Muscle of arm (tissue), 12 donors: ENCODE measurements around the gene TFDP3. TPM values are rescaled to one million over a fixed set of nuclear protein-coding genes. Genes with fewer than 3 reads are reported as not detected.

ENCODE experiments used
- DNase-seq: peaks from one replicate; pipeline ENCODE4 v3.0.0-alpha.2; 2013
- polyA plus RNA-seq, 12 donors: library from polyadenylated mRNA; unstranded; fragments of 120-200 nt; gene quantifications; one replicate each; pipeline ENCODE4 v1.2.1, GENCODE V29; 2013; ENCODE audit not compliant: insufficient read length in 12 of 12

The TFDP3 gene
- polyA plus RNA-seq, 12 donors, result not detected

DNA sequence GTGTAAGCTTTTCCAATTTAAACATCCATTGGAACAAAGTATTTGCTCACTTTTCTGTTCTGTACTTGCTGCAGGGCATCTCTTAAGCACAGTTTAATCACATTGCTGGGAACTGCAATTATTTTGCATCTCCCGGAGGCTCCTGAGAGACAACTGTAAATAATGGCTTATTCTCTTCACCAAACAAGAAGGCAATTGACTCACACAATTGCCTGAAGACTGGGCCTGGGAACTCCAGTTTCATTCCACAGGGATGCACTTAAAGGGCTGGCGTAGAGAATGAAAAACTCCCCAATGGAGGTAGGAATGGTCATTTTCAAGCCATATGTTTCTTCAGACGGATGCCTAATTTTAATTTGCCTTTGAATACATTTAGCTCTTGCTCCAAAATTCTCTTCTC, 29.5 kb downstream of the TFDP3 start:
- DNase-seq, result no peak

DNA sequence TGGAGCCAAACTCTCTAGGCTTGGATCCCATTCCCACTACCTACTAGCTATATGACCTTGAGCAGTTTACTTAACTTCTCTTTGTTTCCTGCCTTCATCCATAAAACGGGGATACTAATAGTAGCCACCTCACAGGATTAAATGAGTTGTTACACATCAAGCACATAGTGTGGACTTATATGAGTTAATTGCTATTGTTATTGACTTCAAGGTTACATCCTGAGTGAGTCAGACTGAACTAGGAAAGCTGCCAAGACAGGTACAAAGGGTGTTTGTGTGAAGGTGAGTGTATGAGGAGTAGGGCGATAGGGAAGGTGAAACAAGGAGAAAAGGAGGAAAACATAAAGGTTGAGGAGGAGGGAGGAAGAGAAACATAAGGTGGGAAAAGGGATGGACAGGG, 32.2 kb downstream of the TFDP3 start:
- no peak for DNase-seq

DNA sequence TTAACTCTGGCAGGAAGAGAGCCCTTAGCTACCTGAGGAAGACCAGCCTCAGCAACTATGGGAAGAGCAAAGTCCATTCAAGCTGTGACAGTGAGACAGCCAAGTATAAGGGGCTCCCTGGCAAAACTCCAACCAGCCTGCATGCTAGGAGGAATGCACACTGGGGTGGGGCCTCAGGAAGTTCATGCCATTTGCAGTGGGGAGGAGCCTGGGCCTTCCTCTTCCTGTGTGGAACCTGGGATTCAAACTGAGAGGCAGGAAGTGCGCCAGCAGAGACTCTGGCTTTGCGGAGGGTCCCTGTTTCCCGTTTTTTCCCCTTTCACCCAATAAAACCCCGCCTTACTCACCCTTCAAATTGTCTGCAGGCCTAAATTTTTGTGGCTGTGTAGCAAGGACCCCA, 33.0 kb downstream of the TFDP3 start:
- no peak for DNase-seq

DNA sequence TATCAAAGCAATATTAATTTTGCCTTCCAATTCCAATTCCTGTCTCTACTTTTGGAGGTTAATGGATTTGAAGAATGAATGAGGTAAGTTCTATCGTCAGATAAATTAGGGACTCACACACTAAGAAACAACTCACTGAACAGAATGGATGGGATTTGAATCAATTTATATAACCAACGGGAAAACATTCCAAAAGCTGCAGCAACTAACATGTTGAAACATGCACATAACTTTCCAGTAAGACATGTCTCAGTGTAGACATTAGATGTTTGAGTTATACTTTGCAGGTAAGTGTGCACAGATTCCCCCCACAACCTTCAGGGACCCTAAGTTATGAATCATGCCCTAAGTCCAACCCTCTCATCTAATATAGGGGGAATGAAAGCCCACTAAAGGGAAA, 34.3 kb downstream of the TFDP3 start:
- no peak for DNase-seq

DNA sequence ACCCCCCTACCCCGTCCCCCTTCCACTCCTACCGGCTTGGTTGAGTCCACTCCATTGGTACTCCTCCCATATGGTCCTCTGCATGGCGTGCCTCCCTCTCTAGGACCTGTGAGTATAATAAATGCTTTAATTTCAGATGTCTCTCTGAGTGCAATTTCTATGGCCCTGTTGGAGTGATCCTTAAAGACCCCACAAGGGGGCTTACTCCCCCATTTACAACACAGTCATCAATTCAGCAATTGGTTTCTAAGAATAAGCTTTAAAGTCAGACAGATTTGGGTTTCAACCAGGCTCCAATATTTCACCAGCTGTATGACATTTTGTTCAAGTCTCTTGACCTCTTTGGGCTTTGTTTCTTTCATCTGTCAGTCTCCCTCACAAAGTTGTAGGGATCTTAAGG, 38.7 kb downstream of the TFDP3 start:
- DNase-seq, result no peak

DNA sequence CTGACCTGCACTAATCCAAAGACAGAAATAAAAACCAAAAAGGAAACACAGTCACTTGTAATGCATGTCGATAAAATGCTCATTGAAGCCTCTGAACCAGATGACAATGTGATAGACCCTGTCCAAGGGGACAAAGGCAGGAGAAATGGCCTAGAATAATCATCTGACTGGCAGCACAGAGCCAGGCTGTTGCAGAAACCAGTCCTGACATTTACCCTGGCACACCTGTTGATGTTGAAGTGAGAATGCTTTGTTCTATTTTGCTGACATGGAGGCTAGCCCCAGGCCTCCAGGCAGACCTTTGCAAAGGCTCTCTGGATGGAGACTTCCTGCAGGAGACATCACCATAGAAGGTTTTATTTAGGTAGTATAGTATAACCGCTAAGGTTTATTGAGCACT, 41.0 kb downstream of the TFDP3 start:
- DNase-seq, result no peak

DNA sequence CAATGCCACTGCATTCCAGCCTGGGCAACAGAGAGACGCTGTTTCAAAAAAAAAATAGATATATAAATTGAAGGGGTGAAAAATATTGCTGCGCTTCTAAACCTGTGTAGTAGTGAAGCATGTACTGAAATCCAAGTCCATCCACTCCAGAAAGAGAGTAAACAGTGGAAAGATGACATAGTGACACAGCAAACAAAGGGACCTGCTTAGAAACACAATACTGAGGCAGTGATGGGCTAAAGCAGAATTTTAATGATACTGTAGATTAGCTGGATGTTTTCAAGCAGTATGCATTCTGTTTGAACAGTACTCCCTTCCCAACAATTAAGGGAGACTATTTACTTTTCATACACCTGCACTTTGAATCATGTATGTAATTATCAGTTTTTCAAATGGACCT, 42.5 kb downstream of the TFDP3 start:
- no peak for DNase-seq

DNA sequence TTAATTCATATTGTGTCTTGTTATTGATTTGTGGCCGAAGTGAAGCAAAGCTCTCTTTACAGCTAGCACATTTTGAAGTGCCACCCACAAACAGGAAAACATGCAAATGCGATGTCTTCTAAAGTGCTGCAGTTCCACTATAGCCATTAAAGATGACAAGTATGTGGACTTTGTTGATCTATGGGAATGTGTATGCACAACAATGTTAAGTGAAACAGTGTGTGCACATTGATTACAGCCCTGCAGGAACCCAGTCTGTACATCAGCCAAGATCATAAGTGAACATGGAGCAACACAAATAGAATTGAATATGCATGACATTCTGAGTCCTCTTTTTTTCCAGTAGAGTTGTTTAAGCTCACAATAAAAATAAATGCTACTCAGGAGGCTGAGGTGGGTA, 43.0 kb downstream of the TFDP3 start:
- no peak for DNase-seq

DNA sequence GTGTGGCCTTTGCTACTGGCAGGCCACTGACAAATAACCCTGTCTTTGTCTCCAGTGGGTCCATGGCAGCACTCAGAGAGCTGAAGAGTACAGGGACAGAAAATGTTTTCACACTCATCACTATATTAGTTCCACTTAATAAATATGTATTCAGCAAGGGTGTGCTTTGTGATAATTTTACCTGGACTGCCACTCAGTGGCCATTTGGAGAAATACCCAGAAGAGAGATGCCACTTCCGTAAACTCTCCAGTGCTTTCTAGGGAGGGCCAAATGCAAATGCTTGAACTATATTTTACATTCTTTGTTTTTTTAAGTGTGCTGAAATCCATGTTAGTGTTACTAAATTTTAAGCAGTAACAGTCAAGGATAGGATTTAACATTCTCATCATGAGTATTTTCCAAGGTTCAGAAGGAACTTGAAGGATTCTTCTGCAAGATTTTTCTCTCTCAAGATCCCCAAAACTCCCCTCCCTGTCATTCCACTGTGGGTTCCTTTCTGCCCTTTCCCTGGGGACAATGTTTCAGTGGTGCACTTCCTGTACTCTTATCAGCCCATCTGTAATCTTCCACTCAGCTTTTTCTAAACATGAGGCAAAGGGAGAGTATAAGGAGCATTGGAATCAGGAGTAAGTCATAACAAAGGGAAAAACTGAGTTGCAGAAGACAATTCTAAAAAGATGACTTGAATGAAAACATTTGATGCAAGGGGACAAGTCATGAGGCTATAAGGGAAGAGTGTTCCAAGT, 46.0 kb downstream of the TFDP3 start:
- DNase-seq, result no peak

Other genes starting within 250 kb of the TFDP3 start
- not detected for gene USP26, start 121.2 kb downstream of the TFDP3 start, polyA plus RNA-seq
- 100 to 1,000 TPM in 5 of 12 donors, 10 to 100 TPM in 6, not detected in 1; 50.0 to 127 (median 99.1) TPM for gene GPC4, start 197.1 kb upstream of the TFDP3 start, polyA plus RNA-seq